K562 (cell line): ENCODE results near the gene CNTROB. TPM values are rescaled to one million over a fixed set of nuclear protein-coding genes. Genes with fewer than 3 reads are reported as not detected.

ENCODE experiments used
- ATF6 ChIP-seq: sonication (generic); formaldehyde crosslinking; IDR thresholded peaks from 2 replicates; pipeline ENCODE4 v1.4.0; 2020; ENCODE audit warnings: mild to moderate bottlenecking, missing genetic modification reagents
- CBFA2T2 ChIP-seq: fragments of 450-650 bp; conservative IDR thresholded peaks from 2 replicates; pipeline ENCODE4 v1.6.1; 2017; ENCODE audit warnings: mild to moderate bottlenecking
- CBFB ChIP-seq: sonication (generic); formaldehyde crosslinking; IDR thresholded peaks from 2 replicates; pipeline ENCODE4 v1.4.0; 2020; ENCODE audit warnings: mild to moderate bottlenecking, missing genetic modification reagents
- CBX1 ChIP-seq: sonication (generic); IDR thresholded peaks from 2 replicates; pipeline ENCODE4 v1.6.1; 2016; ENCODE audit warnings: antibody characterized with exemption, low read depth, mild to moderate bottlenecking
- DPF2 ChIP-seq: fragments of 450-650 bp; IDR thresholded peaks from 2 replicates; pipeline ENCODE4 v1.6.1; 2016
- E2F3 ChIP-seq: fragments of 250-450 bp; sonication (Bioruptor Pico); IDR thresholded peaks from 2 replicates; pipeline ENCODE4 v1.4.0; 2020; ENCODE audit warnings: mild to moderate bottlenecking
- EZH2 ChIP-seq: IDR thresholded peaks from 2 replicates; pipeline ENCODE4 v1.6.1; 2012; ENCODE audit warnings: low read depth, mild to moderate bottlenecking, inconsistent platforms, low read length, borderline replicate concordance
- FOXA3 ChIP-seq, 2 experiments: fragments of 450-650 bp in 1 of 2; sonication (generic) in 1 of 2; formaldehyde crosslinking; IDR thresholded peaks in 1 of 2; conservative IDR thresholded peaks in 1 of 2; 2 replicates each; pipeline versions ENCODE4 v1.4.0 to v1.8.0; 2020 to 2022; ENCODE audit warnings: mild to moderate bottlenecking in 2 of 2, missing genetic modification reagents in 1 of 2
- KLF1 ChIP-seq: fragments of 450-650 bp; IDR thresholded peaks from 2 replicates; pipeline ENCODE4 v1.6.1; 2016; ENCODE audit warnings: missing genetic modification characterization, missing compliant biosample characterization
- KLF16 ChIP-seq: IDR thresholded peaks from 2 replicates; pipeline ENCODE4 v1.6.1; 2016; ENCODE audit warnings: antibody characterized with exemption
- LCOR ChIP-seq: sonication (generic); formaldehyde crosslinking; IDR thresholded peaks from 2 replicates; pipeline ENCODE4 v1.8.0; 2022; ENCODE audit warnings: mild to moderate bottlenecking, missing genetic modification reagents
- MCM2 ChIP-seq: fragments of 450-650 bp; IDR thresholded peaks from 2 replicates; pipeline ENCODE4 v1.6.1; 2017; ENCODE audit warnings: low read depth, mild to moderate bottlenecking
- NFIC ChIP-seq: fragments of 450-650 bp; IDR thresholded peaks from 2 replicates; pipeline ENCODE4 v1.6.1; 2017; ENCODE audit warnings: mild to moderate bottlenecking, inconsistent platforms
- NRF1 ChIP-seq, 2 experiments: fragments of 450-650 bp; IDR thresholded peaks in 1 of 2; conservative IDR thresholded peaks in 1 of 2; 2 replicates each; pipeline ENCODE4 v1.6.1; 2014; ENCODE audit warnings: mild to moderate bottlenecking in 2 of 2
- PCBP2 ChIP-seq: fragments of 200-400 bp; formaldehyde crosslinking; IDR thresholded peaks from 2 replicates; pipeline ENCODE4 v1.6.1; 2018; ENCODE audit warnings: low read length, low read depth, mild to moderate bottlenecking, moderate library complexity; ENCODE audit not compliant: poor library complexity, severe bottlenecking
- RBM25 ChIP-seq: fragments of 200-400 bp; formaldehyde crosslinking; IDR thresholded peaks from 2 replicates; pipeline ENCODE4 v1.6.1; 2018; ENCODE audit warnings: low read length, low read depth, moderate library complexity; ENCODE audit not compliant: severe bottlenecking
- RERE ChIP-seq: sonication (generic); formaldehyde crosslinking; IDR thresholded peaks from 2 replicates; pipeline ENCODE4 v1.8.0; 2023; ENCODE audit warnings: missing genetic modification reagents, mild to moderate bottlenecking, borderline replicate concordance
- ZNF212 ChIP-seq: fragments of 450-650 bp; formaldehyde crosslinking; IDR thresholded peaks from 2 replicates; pipeline ENCODE4 v1.4.0; 2020; ENCODE audit warnings: mild to moderate bottlenecking
- ZNF274 ChIP-seq: IDR thresholded peaks from 2 replicates; pipeline ENCODE4 v1.6.1; 2011; ENCODE audit warnings: low read depth, mild to moderate bottlenecking, low read length, moderate library complexity, borderline replicate concordance
- ZNF589 ChIP-seq: fragments of 200-800 bp; sonication (Bioruptor generic); IDR thresholded peaks from 2 replicates; pipeline ENCODE4 v1.6.1; 2016; ENCODE audit warnings: low read depth, missing genetic modification characterization, missing compliant biosample characterization
- polyA plus RNA-seq, 8 experiments: library from polyadenylated mRNA; depleted of rRNA in 4 of 8; stranded (reverse) in 5 of 8; unstranded in 3 of 8; fragments of >200 nt; fragmentation: Nextera tagmentation in 2 of 8; fragmentation: Illumina TruSeq in 1 of 8; extraction: Ambion mirVana in 2 of 8; extraction: Trizol in 1 of 8; gene quantifications; 2 replicates each; pipeline versions ENCODE4 v1.2.1 to v1.2.3, GENCODE V29; 2011 to 2014; ENCODE audit warnings: inconsistent platforms in 1 of 8, missing spikeins in 1 of 8
- total RNA-seq, 7 experiments: library from RNA; depleted of rRNA in 6 of 7; stranded (reverse); fragments of >200 nt in 6 of 7; fragmentation: Illumina TruSeq in 2 of 7; extraction: Trizol in 2 of 7; gene quantifications; 2 replicates each; pipeline versions ENCODE4 v1.2.1 to v1.2.3, GENCODE V29; 2011 to 2021; ENCODE audit warnings: low replicate concordance in 1 of 7

CNTROB gene
- total and polyA plus RNA-seq, 9 of the 15 experiments (the other 6 are each of a cell fraction or from before 2014, with no cell fraction given), result 1.9 to 33.3 (median 23.0) TPM

DNA sequence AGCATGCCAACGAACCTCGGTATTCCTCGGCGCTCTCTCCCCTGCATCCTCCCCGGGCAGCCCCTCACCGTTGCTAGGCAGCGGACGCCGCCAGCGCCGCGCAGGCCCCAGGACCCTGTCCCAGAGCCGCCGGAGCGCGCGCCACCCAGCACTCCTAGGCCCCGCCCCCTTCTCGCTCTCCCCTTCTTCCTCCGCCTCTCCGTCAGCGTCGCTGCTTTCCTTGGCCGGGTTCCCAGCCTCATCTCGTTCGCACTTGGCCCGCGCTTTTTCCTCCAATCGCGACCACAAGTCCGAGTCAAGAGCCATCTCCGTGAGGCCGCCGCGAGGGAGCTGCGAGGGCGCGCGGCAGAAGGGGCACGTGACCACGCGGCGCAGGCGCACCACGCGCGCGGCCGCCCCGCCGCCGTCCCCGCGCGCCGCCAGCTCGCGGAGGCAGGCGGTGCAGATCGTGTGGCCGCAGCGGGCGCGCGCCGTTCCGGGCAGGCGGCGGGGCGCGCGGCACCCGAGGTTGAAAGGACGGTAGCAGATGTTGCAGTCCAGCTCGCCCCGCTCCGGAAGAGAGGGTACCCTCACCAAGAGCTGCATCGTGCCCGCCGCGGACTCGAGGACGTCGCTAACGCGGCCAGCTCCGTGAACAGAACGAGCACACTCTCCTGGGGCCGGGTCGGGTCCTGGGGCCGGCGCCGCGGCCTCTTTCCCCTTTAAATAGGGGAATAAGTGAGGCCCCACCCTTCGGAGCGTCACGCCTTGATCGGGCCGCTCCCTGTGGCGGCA lies 16.2 kb upstream of the CNTROB start, which contains the start of gene RNF227 (continued):
- TF ChIP-seq RERE (peak; percentile 31; the same call in 1 of the 2 replicates), KLF16 (no peak), CBFB (CRISPR knock-in tag) (peak; percentile 39; the same call in 1 of the 2 replicates), FOXA3 (CRISPR knock-in tag; conservative IDR thresholded peaks at IDR 0.05 in 1 of 2, IDR thresholded peaks at IDR 0.05 in 1 of 2) (peak in 1 of 2 experiments; percentile 70; a peak in 1 of 4 replicates), NFIC (peak; percentile 90), NRF1 (conservative IDR thresholded peaks at IDR 0.05 in 1 of 2, IDR thresholded peaks at IDR 0.05 in 1 of 2) (peak; percentile 90 to 93), ZNF589 (peak; percentile 95), ZNF212 (no peak), PCBP2 (no peak), CBX1 (no peak), MCM2 (no peak), ZNF274 (no peak), E2F3 (CRISPR knock-in tag) (peak; percentile 77), KLF1 (tag) (0 out of 2 replicates have a peak, but pooled peaks have one; percentile 65), ATF6 (CRISPR knock-in tag) (peak; percentile 94), CBFA2T2 (peak; percentile 31; the same call in 1 of the 2 replicates), RBM25 (no peak), DPF2 (no peak), LCOR (CRISPR knock-in tag) (peak; percentile 90), EZH2 (no peak)
